ENCODE results near the gene CTR9.

GRCh38 chr11:10728789-10729472 lies 22.1 kb upstream of the CTR9 start:
- no peak for TF ChIP-seq YY1 (IDR thresholded peaks at IDR 0.05; ENCODE audit: insufficient read depth, insufficient read length)
- TF ChIP-seq SUZ12 (IDR thresholded peaks at IDR 0.05; ENCODE audit: extremely low read depth, insufficient read depth, insufficient read length): no peak
- no peak for TF ChIP-seq ZNF274 (IDR thresholded peaks at IDR 0.05; ENCODE audit: low read depth, low read length)
